Measurements from ENCODE around the gene ILKAP.

The ILKAP gene

GRCh38 chr2:238120463-238121298, 82.8 kb downstream of the ILKAP start:
- no peak for DNase-seq (ENCODE audit: low read depth)

More at GRCh38 chr2:238120463-238121298, 82.8 kb downstream of the ILKAP start:
- in situ Hi-C loops (cut with HindIII; ENCODE audit: low sequenced_read_pairs), result no loop called here
- no peak for TF ChIP-seq CTCF (IDR thresholded peaks at IDR 0.05; ENCODE audit: low read depth, low read length, missing control alignments)
- no peak overlapping the region for H3K4me3 ChIP-seq (ENCODE audit: low read depth, low read length)
